Measurements from ENCODE around the gene APOM. TPM values are rescaled to one million over a fixed set of nuclear protein-coding genes. Genes with fewer than 3 reads are reported as not detected.

Gene APOM
- total RNA-seq (2021) (3.5 to 4.6 TPM (median 4.3 TPM) in 3 replicates), Bru-seq, nascent RNA (percentile 59 among the genes with signal in this experiment)
- long read RNA-seq, experiment 1, partial matches to known transcripts: 1 of 3 reads
- long read RNA-seq, experiment 1, other reads (novel, unspliced or antisense): 0 of 3 reads
- long read RNA-seq, experiment 2, partial matches to known transcripts: 0 of 8 reads
- long read RNA-seq, experiment 2, other reads (novel, unspliced or antisense): 4 of 8 reads
- long read RNA-seq, experiment 3: 0 reads

DNA sequence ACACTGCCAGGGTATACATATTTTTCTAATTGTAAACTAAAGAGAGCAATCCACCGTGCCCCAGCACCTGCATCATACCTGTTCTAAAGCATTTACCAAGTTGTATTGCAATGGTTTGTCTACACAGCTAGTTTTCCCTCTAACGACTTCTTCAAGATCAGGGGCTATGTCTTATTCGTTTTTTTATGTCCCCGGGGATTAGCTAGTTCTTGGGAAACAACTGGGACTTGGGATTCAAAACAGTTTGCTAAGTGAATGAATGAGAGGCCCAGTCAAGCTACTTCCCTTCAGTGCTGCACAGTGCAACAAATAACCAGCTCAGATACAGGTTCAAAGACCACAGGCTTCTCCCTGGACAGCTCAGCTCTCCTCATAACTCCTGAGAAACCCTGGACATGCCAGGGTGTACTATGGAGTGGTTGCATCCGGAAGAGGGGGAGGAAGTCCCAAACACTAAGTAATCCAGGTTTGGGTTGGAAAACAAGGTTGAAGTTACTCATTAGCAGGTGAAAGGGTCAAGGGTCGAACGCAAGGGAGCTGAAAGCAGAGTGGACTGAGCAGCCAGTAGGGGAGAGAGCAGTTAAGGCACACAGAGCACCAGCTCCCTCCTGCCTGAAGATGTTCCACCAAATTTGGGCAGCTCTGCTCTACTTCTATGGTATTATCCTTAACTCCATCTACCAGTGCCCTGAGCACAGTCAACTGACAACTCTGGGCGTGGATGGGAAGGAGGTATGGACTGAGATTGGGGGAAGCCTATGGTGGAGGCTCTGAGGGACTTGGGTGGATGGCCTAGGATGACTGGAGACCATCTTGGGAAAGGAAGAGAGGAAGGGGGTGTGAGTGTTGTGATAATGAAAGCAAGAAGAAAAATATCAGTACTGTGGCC lies at the start of gene APOM:
APOM (plus strand) TSS at position 546 of the 889 bp plus-strand sequence; CDS start at position 619, 73 bp downstream.
- ATAC-seq (no peak), DNase-seq (ENCODE audit: low spot score) (no peak)
- CTCF ChIA-PET: interaction anchor here (2.1 kb wide), 1 partner anchor 34 kb away, joined by 6 read pairs; no protein-coding TSS in a partner anchor
- TF ChIP-seq FOXK1 (CRISPR knock-in tag; IDR thresholded peaks at IDR 0.05) (no peak), ZNF121 (CRISPR knock-in tag; IDR thresholded peaks at IDR 0.05) (no peak), GABPB1 (CRISPR knock-in tag; IDR thresholded peaks at IDR 0.05) (peak; percentile 87)
- Mint-ChIP-seq H3K36me3 (peaks cover 8% of the 10 kb centered on the region), H3K4me3 (no peak within 1 kb of the TSS), H3K27ac (peak within 1 kb of the TSS; percentile 47; the same call in 1 of the 2 replicates), H3K9me3 (no peaks in the 10 kb centered on the region), H3K4me1 (peaks cover 29% of the 10 kb centered on the region), H3K27me3 (ENCODE audit: low read depth) (no peaks in the 10 kb centered on the region)
- POLR2A ChIA-PET: no interaction called here

- Mint-ChIP-seq H3K27ac (no peak overlapping the region), H3K4me1 (peaks cover 6% of the 10 kb centered on the region), H3K4me3 (no peak overlapping the region), H3K27me3 (ENCODE audit: low read depth) (peaks cover 6% of the 10 kb centered on the region; the same call in 1 of the 2 replicates), H3K36me3 (no peaks in the 10 kb centered on the region), H3K9me3 (no peaks in the 10 kb centered on the region)
- ChIA-PET CTCF (interaction anchor here (0.6 to 1.7 kb wide), 3 partner anchors 9 to 56 kb away, joined by 3 to 6 read pairs (median 5); no protein-coding TSS in a partner anchor), POLR2A (no interaction called here)
- DNase-seq (ENCODE audit: low spot score) (no peak), ATAC-seq (no peak)
- TF ChIP-seq, protein P1, sequence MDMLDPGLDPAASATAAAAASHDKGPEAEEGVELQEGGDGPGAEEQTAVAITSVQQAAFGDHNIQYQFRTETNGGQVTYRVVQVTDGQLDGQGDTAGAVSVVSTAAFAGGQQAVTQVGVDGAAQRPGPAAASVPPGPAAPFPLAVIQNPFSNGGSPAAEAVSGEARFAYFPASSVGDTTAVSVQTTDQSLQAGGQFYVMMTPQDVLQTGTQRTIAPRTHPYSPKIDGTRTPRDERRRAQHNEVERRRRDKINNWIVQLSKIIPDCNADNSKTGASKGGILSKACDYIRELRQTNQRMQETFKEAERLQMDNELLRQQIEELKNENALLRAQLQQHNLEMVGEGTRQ (CRISPR knock-in tag; IDR thresholded peaks at IDR 0.05): no peak
- TF ChIP-seq, protein P2, sequence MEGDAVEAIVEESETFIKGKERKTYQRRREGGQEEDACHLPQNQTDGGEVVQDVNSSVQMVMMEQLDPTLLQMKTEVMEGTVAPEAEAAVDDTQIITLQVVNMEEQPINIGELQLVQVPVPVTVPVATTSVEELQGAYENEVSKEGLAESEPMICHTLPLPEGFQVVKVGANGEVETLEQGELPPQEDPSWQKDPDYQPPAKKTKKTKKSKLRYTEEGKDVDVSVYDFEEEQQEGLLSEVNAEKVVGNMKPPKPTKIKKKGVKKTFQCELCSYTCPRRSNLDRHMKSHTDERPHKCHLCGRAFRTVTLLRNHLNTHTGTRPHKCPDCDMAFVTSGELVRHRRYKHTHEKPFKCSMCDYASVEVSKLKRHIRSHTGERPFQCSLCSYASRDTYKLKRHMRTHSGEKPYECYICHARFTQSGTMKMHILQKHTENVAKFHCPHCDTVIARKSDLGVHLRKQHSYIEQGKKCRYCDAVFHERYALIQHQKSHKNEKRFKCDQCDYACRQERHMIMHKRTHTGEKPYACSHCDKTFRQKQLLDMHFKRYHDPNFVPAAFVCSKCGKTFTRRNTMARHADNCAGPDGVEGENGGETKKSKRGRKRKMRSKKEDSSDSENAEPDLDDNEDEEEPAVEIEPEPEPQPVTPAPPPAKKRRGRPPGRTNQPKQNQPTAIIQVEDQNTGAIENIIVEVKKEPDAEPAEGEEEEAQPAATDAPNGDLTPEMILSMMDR (IDR thresholded peaks at IDR 0.05): no peak
- TF ChIP-seq AFF4 (CRISPR knock-in tag; IDR thresholded peaks at IDR 0.05; ENCODE audit: borderline replicate concordance) (no peak), TEAD4 (CRISPR knock-in tag; IDR thresholded peaks at IDR 0.05) (no peak), TP53 (CRISPR knock-in tag; IDR thresholded peaks at IDR 0.05) (no peak), ZNF121 (CRISPR knock-in tag; IDR thresholded peaks at IDR 0.05) (no peak), ATF2 (CRISPR knock-in tag; IDR thresholded peaks at IDR 0.05; ENCODE audit: borderline replicate concordance, low read depth) (no peak), NFATC4 (CRISPR knock-in tag; IDR thresholded peaks at IDR 0.05) (no peak), JAZF1 (CRISPR knock-in tag; IDR thresholded peaks at IDR 0.05) (no peak), ZNF416 (CRISPR knock-in tag; IDR thresholded peaks at IDR 0.05) (no peak), ELF4 (CRISPR knock-in tag; IDR thresholded peaks at IDR 0.05; ENCODE audit: low read depth) (no peak), MYBL2 (CRISPR knock-in tag; IDR thresholded peaks at IDR 0.05) (no peak), E2F4 (CRISPR knock-in tag; IDR thresholded peaks at IDR 0.05; ENCODE audit: borderline replicate concordance, low read depth) (no peak), FOXK1 (CRISPR knock-in tag; IDR thresholded peaks at IDR 0.05) (no peak)
- TF ChIP-seq, protein P3, sequence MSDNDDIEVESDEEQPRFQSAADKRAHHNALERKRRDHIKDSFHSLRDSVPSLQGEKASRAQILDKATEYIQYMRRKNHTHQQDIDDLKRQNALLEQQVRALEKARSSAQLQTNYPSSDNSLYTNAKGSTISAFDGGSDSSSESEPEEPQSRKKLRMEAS (CRISPR knock-in tag; IDR thresholded peaks at IDR 0.05): no peak
These were observed 48.4 kb upstream of the APOM start for GRCh38 chr6:31607317-31607716.
